HG03378 (cell line): ENCODE measurements around the gene GALNT2.

Source experiments
- ATAC-seq: cut with Tn5 transposase; IDR thresholded peaks from one replicate; pipeline ENCODE4 v1.9.1; 2021; ENCODE audit warnings: mild to moderate bottlenecking, moderate library complexity; ENCODE audit not compliant: unreplicated experiment

The GALNT2 gene

GRCh38 chr1:230070321-230071208 is 3.5 kb downstream of the GALNT2 start:
- no peak for ATAC-seq

GRCh38 chr1:230071316-230071715 is 4.3 kb downstream of the GALNT2 start:
- ATAC-seq: no peak

- no peak for ATAC-seq
Observed at GRCh38 chr1:230072296-230072695, 5.3 kb downstream of the GALNT2 start.

DNA sequence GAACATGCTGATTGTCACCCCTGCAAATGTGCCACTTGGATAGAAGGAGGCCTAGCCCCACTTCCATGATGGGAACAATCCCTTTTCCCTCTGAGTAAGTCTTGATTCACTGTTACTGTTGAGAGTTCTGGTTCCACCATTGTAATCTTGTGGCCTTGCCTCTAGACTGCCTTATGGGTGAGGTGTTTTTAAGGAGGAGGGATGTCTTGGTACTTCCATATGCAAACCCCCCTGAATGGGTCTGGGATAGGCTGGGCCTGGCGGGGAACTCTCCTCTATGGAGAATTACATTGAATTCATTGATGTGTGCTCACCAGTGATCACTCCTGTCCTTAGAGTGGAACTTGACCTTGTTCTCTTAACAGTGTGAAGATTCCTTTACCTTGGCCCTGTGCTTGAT is 5.8 kb downstream of the GALNT2 start:
- ATAC-seq: no peak

DNA sequence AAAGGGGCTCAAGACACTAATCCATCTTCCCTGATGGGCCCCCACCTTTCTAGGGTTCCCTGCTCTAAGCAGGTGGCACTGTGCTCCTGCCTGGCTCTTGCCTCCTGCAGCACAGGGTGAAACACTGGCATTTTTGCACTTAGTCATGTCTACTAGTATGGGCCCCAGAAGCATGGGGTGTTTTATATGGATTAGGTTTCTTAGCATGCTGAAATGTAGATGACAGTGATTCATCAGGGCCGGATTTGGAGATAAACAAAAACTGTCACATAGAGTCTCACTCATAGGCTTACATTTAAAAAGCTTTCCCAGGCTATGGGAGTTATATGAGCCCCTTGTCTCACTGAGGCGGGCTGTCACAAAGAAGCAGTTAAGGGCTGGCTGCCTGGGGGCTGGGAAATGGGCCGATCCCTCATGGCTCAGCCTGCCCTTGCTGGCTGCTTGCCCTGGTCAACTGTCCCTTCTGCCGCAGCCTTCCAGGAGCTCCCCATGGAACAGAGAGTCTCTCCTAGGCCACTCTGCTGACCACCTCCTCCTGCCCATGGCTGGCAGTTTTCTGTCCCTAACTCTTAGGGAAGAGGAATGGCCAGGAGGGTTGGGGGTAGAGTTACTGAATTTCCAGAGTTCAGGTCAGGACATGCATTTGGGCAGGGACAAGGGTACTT is 6.5 kb downstream of the GALNT2 start:
- ATAC-seq: no peak

- ATAC-seq: no peak
Observed at GRCh38 chr1:230074270-230074669, 7.2 kb downstream of the GALNT2 start.

GRCh38 chr1:230074762-230075161 is 7.7 kb downstream of the GALNT2 start:
- no peak for ATAC-seq

GRCh38 chr1:230076121-230076520 is 9.1 kb downstream of the GALNT2 start:
- no peak for ATAC-seq

DNA sequence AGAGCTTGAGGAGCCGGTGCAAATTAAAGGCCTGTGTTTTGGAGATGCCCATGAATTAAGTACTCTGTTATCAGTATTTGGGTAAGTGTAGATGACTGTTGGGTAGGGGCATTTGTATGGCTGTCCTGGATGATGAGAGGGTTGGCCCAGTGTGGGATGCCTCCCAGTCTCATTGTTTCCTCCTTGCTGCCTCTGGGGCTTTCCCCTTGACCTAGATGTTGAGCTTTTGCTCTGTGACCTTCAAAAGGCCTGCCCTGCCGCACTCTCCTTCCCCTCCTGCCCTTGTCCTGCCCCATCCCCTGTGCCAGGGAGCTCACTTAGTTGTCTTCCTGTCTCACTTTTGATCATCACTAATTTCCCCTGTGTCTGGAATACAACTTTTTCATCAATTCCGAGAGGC is 10.0 kb downstream of the GALNT2 start:
- ATAC-seq: no peak

DNA sequence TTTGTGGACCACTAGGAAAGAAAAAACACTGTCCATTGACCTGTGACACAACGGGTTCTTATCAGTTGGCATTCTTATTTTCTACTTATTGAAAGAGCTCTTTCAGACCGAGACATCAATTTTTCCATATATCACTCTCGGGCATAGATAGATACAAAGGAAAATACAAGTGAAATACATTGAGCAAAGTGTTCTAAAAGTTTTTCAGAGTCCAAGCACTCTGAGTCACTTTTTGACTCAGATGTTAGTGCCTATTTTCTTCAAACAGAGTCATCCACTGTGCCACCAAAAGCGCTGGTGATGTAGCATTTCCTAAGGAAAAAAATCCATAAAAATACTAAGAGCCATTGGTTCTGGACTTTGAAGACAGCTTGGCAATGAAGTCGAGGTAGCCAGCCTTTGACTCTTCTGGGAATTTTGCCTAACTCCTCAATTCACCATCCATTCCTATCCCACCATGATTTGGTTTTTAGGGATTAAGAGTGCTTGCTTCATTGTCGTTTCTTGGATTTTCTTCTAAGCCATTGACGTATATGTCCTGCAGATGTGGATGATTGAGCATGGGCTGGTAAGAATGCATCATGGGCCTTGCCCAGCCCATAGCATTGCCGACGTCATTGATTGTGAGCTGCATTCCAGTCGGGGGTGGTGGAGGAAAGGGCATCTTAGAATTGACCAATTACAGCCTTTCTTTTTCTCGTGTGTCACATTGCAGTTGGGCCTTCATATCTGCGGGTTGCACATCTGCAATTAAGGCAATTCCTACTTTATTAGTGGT is 10.6 kb downstream of the GALNT2 start:
- ATAC-seq: no peak

GRCh38 chr1:230079199-230080024 is 12.4 kb downstream of the GALNT2 start:
- no peak for ATAC-seq

DNA sequence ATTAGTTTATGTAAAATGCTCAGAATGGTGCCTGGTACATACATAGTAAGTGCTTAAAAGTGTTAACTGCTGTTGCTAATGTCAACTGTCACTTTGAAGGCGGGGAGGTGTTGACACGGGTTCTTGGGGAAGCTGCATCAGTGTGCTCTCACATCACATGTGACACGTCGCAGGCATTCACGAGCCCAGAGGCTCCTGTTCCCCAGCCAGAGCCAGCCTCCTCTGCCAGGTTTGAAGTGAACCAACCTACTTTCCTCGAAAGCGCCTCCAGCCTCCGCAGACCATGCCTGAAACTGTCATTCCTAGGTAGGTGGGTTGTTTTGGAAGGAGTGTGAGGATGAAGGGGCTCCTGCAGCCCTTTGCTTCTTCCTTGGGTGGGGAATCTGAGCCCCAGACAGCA is 13.8 kb downstream of the GALNT2 start:
- no peak for ATAC-seq

DNA sequence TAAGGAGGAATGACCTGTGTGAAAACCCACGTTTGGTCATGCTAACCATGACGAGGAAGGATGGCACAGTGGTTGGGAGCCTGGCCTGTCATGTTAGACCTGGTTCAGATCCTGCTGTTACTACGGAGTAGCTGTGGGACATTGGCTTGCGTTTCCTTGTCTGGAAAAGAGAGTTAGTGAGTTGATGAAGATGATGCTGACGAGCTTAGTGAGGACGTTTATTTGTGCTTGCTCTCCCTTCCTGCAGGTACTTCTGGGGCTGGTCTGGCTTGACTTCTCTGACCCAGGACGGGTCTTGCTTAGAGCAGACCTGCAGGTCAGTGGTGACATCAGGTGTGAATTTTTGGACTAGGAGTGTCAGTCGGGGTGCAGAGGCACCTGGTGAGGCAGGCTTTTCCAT is 14.7 kb downstream of the GALNT2 start:
- no peak for ATAC-seq

GRCh38 chr1:230082211-230082610 is 15.2 kb downstream of the GALNT2 start:
- ATAC-seq: no peak

DNA sequence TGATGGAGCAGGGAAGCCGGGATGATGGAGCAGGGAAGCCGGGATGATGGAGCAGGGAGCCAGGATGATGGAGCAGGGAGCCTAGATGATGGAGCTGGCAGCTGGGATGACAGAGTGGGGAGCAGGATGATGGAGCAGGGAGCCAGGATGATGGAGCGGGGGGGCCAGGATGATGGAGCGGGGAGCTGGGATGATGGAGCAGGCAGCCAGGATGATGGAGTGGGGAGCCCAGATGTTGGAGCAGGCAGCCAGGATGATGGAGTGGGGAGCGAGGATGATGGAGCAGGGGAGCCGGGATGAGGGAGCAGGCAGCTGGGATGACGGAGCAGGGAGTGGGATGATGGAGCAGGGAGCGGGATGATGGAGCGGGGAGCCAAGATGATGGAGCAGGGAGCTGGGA is 16.0 kb downstream of the GALNT2 start:
- no peak for ATAC-seq

- no peak for ATAC-seq
Observed at GRCh38 chr1:230083746-230084407, 16.8 kb downstream of the GALNT2 start.

- ATAC-seq: no peak
Observed at GRCh38 chr1:230084408-230085177, 17.6 kb downstream of the GALNT2 start.

- ATAC-seq: no peak
Observed at GRCh38 chr1:230085178-230085515, 18.1 kb downstream of the GALNT2 start.

DNA sequence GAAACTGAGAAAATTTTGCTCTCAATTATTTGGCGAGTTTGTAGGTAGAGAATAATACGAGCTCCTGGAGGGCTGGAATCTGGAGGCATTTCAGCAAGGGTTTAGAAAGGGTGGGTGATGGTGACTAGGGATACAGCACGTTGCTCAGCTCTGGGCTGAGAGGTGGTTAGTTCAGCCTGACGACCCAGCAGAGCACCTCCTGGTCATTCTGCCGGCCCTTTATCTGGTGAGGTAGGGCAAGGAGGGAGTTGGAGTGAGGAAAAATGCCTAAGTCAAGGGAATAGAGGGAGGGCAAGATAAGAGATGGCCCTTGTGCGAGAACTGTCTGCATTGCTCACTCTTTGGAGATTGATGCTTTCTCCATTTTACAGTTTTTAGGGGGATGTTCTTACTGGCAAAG is 19.1 kb downstream of the GALNT2 start:
- no peak for ATAC-seq
